UCSD-AML1 (cell line): ENCODE results near the gene GIN1.
A peak's percentile ranks its signal among the peaks of the same experiment; 100 is the strongest.
"Not testable (repeated sequence)": the region's sequence is repeated elsewhere in the genome, so short reads cannot be mapped to it uniquely, and the experiment has no call there.

Source experiments
- DNase-seq: peaks from one replicate; lab custom pipeline; 2025; ENCODE audit not compliant: unreplicated experiment; lab: John Stamatoyannopoulos, UW

The GIN1 gene

DNA sequence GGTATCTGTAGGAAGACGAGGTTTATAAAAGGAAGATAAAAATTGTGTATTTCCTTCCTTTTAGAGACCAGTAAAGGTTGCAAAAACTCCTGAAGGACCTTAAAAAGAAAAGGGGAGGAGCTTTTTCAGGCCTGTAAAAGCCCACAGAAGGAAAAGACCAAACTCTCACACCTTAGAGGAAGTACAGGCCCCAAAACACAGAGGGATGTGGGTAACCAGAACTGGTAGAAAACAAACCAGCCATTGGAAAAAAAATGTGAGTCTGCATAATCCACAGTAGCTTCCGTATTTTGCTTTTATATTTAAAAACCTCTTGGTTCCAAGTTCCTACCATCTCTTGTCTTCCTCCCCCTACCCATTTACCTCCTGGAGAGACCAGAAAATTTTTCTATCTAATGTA lies 8.5 kb downstream of the GIN1 start:
- DNase-seq: peak; percentile 12

DNA sequence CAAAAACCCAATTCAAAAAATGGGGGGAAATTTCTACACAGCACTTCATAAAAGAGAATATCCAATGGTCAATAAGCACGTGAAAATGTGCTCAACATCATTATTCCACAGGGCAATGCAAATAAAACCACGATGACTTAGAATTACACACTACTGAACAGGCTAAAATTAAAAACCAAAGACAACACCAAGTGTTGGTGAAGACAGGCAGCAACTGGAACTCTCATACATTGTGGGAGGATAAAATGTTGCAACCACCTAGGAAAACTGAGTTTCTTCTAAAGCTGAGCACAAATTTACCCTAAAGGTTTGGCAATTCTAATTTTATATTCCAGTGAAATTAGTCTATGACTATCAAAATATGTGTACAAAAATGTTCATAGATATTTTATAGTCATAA lies 9.5 kb downstream of the GIN1 start:
- DNase-seq: no peak

DNA sequence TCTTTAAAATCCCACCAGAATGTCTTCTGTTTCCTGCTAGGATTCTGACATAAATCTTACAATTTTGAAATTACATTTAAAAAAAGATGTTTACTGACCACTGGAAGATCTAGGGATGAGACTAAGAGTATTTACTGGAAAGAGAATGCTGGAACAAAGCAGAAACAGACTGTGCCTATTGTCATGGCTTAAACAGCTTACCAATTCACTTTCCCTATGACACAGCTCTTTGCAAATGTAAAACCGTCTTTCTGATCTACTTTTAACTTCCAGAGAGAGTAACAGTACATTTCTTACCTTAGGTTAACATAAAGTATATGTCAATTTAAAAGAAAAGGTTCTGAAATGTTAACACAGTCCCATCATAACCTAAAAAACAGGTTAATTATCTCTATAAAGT lies 10.7 kb downstream of the GIN1 start:
- DNase-seq: no peak

DNA sequence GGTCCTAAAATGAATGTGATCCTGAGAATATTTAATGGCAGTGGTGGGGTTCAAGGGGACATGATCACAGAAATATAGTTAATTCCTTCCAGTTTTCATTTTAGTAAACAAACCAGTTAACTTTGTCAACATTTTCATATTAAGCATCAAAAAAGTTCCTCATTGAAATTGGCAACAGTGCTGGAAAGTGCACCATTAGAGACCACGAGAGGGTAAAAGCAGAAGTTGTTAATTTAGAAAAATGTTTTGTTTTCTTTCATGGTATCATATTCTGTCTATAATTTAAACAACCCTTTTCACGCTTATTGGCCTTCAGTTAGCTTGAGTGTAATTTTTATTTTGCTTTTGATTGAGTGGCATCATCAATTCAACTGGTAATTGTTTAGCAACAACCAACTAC lies 11.9 kb downstream of the GIN1 start:
- no peak for DNase-seq

DNA sequence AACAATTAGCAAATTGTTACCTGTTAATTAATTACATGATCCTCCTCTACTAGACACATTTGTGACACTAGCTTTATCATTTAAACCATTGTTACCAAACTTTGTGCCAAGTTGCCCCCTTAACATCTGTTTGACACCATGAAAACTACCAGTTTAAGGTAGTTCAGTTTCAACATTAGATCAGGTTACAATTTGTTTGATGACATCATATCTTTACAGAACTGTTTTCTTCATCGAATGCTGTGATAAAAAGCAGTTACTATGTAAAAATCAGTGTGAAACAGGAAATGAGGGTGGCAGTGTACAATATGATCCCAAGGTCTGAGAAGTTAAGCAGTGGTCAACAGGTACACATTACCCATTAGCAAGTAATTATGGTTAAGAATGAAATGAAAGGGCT lies 17.7 kb downstream of the GIN1 start:
- no peak for DNase-seq

DNA sequence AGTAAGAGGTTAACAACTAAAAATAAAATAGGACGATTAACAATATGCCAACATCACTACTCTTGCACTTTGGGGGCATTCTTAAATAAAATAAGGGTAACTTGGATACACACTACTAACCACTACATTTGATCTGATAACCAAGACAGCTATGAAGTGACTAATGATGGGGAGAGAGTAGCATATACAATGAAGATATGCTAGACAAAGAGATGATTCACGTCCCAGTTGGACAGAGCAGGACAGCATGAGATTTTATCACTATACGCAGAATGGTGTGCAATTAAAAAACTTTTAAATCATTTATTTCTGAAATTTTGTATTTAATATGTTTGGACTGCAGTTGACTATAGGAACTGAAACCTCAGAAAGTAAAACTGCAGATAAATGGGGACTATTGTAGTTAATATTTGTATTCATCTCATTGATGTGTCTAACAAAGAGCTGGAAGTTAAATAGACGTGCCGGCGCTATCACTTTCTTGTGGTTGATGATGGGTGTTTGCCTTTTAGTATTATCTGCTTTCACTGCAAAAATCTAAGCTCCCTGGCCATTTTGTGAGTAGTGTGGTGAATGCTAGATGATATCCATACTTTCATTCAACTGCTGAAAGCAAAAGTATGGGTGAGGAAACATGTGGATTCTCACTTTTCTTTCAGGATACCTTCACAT lies 18.7 kb downstream of the GIN1 start:
- DNase-seq: no peak

DNA sequence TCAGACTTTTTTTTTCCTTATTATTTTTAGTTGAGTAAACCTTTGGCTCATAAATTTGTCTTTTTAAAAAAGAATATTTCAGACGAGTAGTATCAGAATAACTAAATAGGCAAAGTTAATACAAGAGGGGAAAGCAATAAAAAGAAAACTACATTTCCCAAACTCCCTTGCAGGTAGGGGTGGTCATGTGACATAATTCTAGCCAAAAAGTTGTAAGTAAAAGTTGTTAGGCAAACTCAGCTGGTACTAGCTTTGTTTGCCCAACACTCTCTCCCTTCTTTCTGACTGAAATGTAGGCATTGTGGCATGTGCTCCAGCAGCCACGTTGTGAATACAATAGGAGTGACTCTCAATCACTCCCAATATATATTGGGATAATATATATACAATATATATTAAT lies 20.9 kb downstream of the GIN1 start:
- no peak for DNase-seq

DNA sequence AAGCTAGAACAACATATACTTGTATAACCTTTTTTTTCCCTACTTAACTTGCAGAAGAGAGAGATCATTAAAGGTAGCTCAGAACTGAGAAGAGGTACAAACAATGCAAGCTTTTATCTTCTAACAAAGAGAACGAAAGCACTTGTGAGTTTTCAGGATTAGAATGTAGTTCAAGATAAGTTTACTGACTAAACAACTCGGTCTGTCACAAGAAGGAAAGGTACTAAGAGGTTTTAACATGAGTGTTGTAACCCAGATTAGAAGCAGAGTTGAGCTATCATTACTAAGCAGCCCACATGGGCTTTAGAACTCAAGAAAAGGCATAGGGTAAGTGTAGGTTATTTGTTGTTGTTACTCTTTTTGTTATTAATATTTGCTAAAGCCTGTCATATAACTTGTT lies 25.2 kb downstream of the GIN1 start:
- no peak for DNase-seq

DNA sequence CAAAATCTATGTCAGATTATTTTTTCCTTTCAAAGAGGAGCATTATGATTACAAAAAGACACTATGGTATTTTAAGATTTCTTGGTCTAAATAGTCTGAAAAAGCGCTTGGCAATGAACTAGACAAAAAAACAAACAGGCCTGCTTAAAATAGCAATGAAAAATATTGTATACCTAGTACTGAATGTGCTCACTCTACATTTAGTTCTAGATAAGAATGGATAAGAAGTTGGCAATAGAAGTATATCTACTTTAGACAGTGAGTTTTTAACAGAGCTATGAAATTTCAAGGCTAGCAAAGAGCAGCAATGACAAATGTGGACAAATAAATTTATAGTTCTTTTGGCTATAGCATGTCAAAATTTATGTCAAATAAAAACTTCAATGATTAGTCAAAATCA lies 26.2 kb downstream of the GIN1 start:
- DNase-seq: no peak

DNA sequence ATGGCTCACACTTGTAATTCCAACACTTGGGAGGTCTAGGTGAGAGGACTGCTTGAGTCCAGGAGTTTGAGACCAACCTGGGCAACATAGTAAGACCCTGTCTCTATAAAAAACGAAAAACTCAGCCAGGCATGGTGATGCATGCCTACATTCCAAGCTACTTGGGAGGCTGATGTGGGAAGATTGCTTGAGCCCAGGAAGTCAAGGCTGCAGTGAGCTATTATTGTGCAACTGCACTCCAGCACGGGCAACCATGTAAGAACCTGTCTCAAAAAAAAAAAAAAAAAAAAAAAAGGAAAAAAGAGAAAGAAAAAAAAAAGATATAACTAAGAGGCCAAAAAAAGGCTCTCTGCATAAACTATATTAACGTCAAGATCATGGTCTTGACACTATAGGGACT lies 27.3 kb downstream of the GIN1 start:
- DNase-seq: no peak

DNA sequence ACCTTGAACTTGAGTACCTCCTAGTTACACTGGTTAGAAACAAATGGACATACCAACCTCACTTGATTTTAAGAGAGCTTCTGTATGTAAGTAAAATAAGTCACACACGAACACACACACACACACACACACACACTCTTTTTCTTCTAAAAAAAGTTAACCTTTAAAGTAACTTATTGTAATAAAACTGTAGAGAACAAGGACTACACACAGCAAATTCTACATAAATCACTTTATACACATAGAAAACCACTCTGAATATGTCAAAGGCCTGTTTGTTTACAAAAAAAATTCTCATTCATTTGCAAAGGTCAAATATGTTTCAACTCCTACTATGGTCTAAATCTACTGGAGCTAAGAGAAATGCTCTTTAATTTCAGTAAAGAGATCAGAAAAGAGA lies 29.1 kb downstream of the GIN1 start:
- no peak for DNase-seq

DNA sequence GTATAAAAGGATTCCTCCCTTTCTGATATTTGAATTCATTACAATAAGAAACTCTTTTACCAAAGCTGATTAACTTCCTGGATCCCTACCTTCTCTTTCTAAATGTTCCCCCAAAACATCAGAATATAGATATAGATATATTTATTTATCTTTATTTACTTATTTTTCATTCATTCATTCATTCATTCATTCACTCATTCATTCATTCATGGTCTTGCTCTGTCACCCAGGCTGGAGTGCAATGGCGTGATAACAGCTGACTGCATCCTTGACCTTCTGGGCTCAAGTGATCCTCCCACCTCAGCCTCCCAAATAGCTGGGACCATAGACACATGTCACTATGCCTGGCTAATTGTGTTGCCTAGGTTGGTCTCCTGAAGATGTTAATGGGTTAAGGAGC lies 30.7 kb downstream of the GIN1 start:
- DNase-seq: no peak

DNA sequence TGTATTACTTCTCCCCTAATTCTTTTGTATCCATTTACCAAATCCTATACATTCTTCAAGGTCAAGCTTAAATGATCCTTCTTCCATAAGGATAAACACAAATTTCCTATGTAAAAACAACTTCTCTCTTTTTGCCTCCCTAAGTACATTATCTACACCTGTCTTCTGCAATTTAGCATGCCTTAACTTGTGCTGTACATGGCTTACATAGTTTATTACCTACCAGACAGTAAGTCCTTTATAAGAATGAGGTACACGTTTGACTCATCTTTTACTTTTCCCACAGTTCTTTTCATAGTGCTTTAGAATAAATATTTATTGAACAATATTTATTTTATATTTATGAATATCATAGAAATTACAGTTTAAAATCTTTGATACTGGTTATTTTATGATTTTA lies 33.4 kb downstream of the GIN1 start:
- no peak for DNase-seq

DNA sequence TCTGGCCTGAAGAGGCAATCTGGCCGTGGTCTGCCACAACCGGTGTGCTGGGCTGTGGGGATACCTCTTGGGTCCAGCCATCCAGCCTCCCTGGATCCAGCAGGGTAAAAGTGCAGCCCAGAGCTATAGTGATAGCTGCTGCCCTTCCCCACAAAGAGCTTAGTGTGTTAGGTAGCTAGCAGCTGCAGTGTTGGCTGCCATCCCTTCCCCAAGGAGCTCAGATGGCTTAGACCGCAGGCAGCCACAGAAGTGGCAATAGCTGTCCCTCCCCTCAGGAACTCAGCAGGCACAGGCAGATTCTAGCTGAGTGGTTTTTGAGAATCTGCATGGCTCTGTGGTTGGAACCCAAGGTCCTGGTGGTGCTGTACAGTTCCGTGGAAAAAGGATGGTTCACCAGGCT lies 40.1 kb downstream of the GIN1 start:
- no peak for DNase-seq

DNA sequence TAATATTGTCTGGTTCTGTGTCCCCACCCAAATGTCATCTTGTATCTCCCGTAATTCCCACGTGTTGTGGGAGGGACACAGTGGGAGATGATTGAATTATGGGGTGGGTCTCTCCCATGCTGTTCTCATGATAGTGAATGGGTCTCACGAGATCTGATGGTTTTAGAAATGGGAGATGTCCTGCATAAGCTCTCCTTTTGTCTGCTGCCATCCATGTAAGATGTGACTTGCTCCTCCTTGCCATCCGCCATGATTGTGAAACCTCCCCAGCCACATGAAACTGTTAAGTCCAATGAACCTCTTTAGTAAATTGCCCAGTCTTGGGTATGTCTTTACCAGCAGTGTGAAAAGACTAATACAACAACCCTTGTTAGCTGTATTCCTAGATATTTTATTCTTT lies 44.5 kb downstream of the GIN1 start:
- no peak for DNase-seq

DNA sequence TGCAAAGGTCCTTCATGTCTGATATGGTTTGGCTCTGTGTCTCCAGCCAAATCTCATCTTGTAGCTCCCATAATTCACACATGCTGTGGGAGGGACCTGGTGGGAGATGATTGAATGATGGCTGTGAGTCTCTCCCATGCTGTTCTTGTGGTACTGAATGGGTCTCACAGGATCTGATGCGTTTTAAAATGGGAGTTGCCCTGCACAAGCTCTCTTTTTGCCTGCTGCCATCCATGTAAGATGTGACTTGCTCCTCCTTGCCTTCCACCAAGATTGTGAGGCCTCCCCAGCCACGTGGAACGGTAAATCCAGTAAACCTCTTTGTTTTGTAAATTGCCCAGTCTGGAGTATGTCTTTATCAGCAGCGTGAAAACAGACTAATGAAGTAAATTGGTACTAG lies 46.4 kb downstream of the GIN1 start:
- DNase-seq: not testable (repeated sequence)

DNA sequence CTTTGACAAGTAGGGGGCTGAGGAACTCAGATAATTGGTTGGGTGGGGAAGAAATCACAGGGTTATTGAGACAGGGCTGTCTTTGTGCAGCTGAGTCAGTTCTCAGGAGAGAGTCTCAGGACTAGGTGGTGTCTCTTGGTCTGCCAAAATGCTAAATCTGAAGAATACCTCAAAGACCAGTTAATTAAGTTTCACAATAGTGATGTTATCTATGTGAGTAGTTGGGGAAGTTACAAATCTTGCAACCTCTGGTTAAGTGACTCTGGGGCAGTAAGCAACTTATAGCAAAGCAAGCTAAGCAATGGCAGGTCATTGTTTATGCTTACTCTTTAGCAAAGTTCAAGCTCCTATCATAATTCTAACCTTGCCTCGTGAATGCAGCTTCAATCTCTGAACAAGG lies 53.6 kb downstream of the GIN1 start:
- no peak for DNase-seq

DNA sequence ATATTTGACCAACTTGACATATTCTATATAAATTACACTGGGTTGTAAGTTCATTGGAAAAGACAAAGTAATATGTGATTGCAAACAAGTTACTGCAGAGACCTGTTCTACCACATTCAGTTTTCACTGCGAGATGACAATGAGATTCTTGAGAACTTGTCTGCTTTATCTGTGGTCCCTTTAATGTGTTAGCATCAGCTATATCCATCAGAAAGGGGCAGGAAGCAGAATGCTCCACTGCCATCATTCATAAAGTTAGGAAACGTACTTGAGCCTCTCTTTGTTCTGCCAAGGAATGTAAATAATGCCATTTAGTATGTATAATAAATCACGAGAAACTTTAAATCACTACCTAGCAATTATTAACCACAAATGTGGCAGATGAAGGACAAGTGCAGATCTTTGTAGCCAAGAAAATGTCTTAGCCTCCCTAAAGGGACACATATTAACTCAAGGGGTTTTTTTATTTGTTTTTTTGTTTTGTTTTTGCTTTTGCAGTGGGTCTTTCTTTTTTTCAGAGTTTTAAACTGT lies 59.4 kb downstream of the GIN1 start:
- DNase-seq: no peak

DNA sequence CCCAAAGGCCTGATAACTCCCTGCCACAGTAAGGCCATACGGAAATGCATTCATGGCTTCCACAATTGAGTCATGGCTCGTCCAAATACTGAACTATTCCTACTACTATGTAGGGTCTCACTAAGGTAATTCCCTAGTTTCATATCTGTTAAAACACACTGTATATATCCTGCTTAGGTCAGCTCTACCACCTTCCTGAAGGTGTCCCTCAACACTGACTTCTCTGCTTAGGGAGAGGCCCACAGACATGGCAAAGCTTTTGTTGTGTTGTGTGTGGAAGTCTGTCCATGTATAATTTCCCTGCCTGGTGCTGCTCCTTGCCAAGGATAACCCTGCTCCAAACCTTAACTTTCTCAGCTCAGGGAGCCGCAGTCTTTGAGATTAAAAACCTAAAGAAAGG lies 60.4 kb downstream of the GIN1 start:
- DNase-seq: no peak

DNA sequence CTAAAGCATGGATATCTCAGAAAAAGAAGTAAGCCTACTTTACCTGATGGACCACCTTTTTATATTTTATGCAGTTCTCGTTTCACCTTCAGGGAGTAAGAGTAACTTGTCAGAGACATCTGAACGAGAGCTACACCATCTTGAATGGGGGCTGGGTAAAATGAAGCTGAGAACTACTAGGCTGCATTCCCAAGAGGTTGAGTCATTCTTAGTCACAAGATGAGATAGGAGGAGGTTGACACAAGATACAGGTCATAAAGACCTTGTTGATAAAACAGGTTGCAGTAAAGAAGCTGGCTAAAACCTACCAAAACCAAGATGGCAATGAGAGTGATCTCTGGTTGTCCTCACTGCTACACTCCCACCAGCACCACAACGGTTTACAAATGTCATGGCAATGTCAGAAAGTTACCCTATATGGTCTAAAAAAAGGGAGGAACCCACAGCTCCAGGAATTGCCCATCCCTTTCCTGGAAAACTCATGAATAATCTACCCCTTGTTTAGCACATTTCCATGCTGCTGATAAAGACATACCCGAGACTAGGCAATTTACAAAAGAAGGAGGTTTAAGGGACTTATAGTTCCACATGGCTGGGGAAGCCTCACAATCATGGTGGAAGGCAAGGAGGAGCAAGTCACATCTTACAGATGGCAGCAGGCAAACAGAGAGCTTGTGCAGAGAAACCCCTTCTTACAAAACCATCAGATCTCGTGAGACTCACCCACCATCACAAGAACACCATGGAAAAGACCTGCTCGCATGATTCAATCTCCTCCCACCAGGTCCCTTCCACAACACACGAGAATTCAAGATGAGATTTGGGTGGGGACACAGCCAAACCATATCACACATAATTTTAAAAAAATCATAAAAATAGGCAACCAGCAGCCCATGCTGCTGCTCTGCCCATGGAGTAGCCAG lies 62.5 kb downstream of the GIN1 start:
- no peak for DNase-seq

DNA sequence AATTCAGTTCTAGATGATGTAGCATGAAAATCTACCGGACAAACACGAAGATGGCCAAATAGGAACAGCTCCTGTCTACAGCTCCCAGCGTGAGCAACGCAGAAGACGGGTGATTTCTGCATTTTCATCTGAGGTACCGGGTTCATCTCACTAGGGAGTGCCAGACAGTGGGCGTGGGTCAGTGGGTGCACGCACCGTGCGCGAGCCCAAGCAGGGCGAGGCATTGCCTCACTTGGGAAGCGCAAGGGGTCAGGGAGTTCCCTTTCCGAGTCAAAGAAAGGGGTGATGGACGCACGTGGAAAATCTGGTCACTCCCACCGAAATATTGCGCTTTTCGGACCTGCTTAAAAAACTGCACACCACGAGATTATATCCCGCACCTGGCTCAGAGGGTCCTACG lies 73.2 kb downstream of the GIN1 start:
- DNase-seq: not testable (repeated sequence)

DNA sequence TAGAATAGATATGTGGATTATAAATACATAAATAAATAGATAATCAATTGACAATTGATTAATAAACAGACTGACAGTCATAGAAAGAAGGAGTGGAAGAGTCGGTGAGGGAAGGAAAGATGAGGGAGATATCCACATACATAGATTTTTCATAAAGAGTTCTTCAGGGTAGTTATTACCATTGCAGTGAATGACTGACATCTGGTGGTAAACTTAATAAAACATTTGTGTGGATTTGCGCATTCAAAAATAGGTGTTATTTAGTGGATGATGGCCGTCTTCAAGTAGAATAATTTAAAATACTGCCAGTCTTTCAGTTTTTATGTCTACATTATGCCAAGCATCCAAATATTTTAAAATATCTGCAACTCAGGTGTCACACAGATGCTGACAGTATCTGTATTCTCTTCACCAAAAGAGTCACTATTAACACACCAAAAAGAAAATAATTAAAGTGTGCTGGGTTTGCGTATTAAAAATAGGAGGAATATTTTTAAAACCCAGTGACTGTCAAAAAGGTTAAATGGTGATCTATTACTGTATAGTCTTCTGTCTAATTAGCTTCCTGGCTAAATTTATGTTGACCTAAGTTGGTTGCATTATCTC lies 78.8 kb downstream of the GIN1 start:
- no peak for DNase-seq
